SK-N-SH (cell line): ENCODE data around the gene TAF5. TPM values are rescaled to one million over a fixed set of nuclear protein-coding genes. Genes with fewer than 3 reads are reported as not detected.

Experiments
- CTCF ChIA-PET: fragments of 300-600, 350-600 bp; formaldehyde crosslinking; extraction: SDS; loops from one replicate; lab custom pipeline; 2021; lab: Yijun Ruan, JAX
- POLR2A ChIA-PET: fragments of 350-600 bp; sonication (Branson Sonifier 250); formaldehyde crosslinking; extraction: SDS; loops from one replicate; lab custom pipeline; 2020; ENCODE audit warnings: antibody characterized with exemption, inconsistent platforms; lab: Yijun Ruan, JAX
- DNase-seq: peaks from one replicate; pipeline ENCODE4 v3.0.0; 2012
- H2AFZ ChIP-seq: fragments of 200-600 bp; sonication (generic); 2 replicates; pipeline ENCODE4 v1.8.1; 2016; ENCODE audit warnings: antibody characterized with exemption, mild to moderate bottlenecking, low read depth
- H3F3A ChIP-seq: fragments of 200-600 bp; sonication (generic); replicated peaks from 2 replicates; pipeline ENCODE3; 2016; ENCODE audit warnings: antibody characterized with exemption, mild to moderate bottlenecking; ENCODE audit not compliant: insufficient read depth
- H3K27ac ChIP-seq, 2 experiments: fragments of 200-500 bp in 1 of 2; fragments of 200-600 bp in 1 of 2; sonication (Bioruptor generic) in 1 of 2; sonication (generic), shearing (Covaris generic) in 1 of 2; 2 replicates each; pipeline versions ENCODE4 v1.5.1 to v1.6.1; 2014 to 2016; ENCODE audit warnings: low read depth in 2 of 2, inconsistent platforms in 1 of 2, low read length in 1 of 2, mild to moderate bottlenecking in 1 of 2, mixed read lengths in 1 of 2
- H3K27me3 ChIP-seq: fragments of 200-600 bp; sonication (generic), shearing (Covaris generic); 2 replicates; pipeline ENCODE4 v1.6.1; 2016; ENCODE audit warnings: mixed run types; ENCODE audit not compliant: insufficient read depth
- H3K36me3 ChIP-seq, 2 experiments: fragments of 200-500 bp in 1 of 2; fragments of 200-600 bp in 1 of 2; sonication (Bioruptor generic) in 1 of 2; sonication (generic) in 1 of 2; replicated peaks in 1 of 2; 2 replicates each; pipeline versions ENCODE3 to v1.5.1; 2014 to 2016; ENCODE audit warnings: low read length in 1 of 2, mild to moderate bottlenecking in 1 of 2; ENCODE audit not compliant: insufficient read depth in 2 of 2, control insufficient read depth in 1 of 2
- H3K4me1 ChIP-seq, 2 experiments: fragments of 200-500 bp in 1 of 2; fragments of 200-600 bp in 1 of 2; sonication (Bioruptor generic) in 1 of 2; sonication (generic), shearing (Covaris generic) in 1 of 2; 2 replicates each; pipeline versions ENCODE4 v1.5.1 to v1.6.1; 2014 to 2016; ENCODE audit warnings: low read depth in 1 of 2, low read length in 1 of 2, mixed run types in 1 of 2; ENCODE audit not compliant: insufficient read depth in 2 of 2, control insufficient read depth in 1 of 2
- H3K4me2 ChIP-seq: fragments of 200-600 bp; sonication (generic), shearing (Covaris generic); 2 replicates; pipeline ENCODE4 v1.6.1; 2017; ENCODE audit warnings: mixed run types
- H3K4me3 ChIP-seq, 2 experiments: fragments of 200-500 bp in 1 of 2; fragments of 200-600 bp in 1 of 2; sonication (Bioruptor generic) in 1 of 2; sonication (generic), shearing (Covaris generic) in 1 of 2; 2 replicates each; pipeline versions ENCODE4 v1.5.1 to v1.8.1; 2014 to 2016; ENCODE audit warnings: low read depth in 2 of 2, inconsistent platforms in 1 of 2, low read length in 1 of 2, mild to moderate bottlenecking in 1 of 2, mixed read lengths in 1 of 2, moderate library complexity in 1 of 2
- H3K79me2 ChIP-seq: fragments of 200-600 bp; sonication (generic); 2 replicates; pipeline ENCODE4 v1.8.1; 2017; ENCODE audit warnings: mild to moderate bottlenecking; ENCODE audit not compliant: insufficient read depth
- H3K9ac ChIP-seq: fragments of 200-600 bp; sonication (generic); 2 replicates; pipeline ENCODE4 v1.6.1; 2017; ENCODE audit warnings: mixed run types
- H3K9me2 ChIP-seq: fragments of 200-600 bp; sonication (generic); 2 replicates; pipeline ENCODE4 v1.6.1; 2017; ENCODE audit warnings: mixed run types
- H3K9me3 ChIP-seq: fragments of 200-600 bp; sonication (generic); 2 replicates; pipeline ENCODE4 v1.6.1; 2017; ENCODE audit warnings: mixed run types, mild to moderate bottlenecking, moderate library complexity
- H4K20me1 ChIP-seq: fragments of 200-600 bp; sonication (generic); 2 replicates; pipeline ENCODE4 v1.6.1; 2017; ENCODE audit warnings: mild to moderate bottlenecking, mixed run types; ENCODE audit not compliant: insufficient read depth
- CHD2 ChIP-seq: fragments of 150-350 bp; IDR thresholded peaks from 2 replicates; pipeline ENCODE4 v1.6.1; 2018; ENCODE audit warnings: low read length; ENCODE audit not compliant: partially characterized antibody
- CTCF ChIP-seq: fragments of 200-600 bp; sonication (generic); IDR thresholded peaks from 2 replicates; pipeline ENCODE4 v1.6.1; 2017; ENCODE audit warnings: antibody characterized with exemption, mild to moderate bottlenecking, moderate library complexity
- EP300 ChIP-seq, 2 experiments: IDR thresholded peaks; 2 replicates each; pipeline versions ENCODE4 v1.4.0 to v1.6.1; 2012; ENCODE audit warnings: borderline replicate concordance in 1 of 2, low read depth in 1 of 2, low read length in 1 of 2
- FOSL2 ChIP-seq: IDR thresholded peaks from 2 replicates; pipeline ENCODE4 v1.4.0; 2012; ENCODE audit warnings: low read depth, mild to moderate bottlenecking, moderate library complexity, borderline replicate concordance
- GATA2 ChIP-seq: sonication (generic); formaldehyde crosslinking; IDR thresholded peaks from 2 replicates; pipeline ENCODE4 v1.5.0; 2020; ENCODE audit warnings: mild to moderate bottlenecking, missing genetic modification reagents
- JUND ChIP-seq: IDR thresholded peaks from 2 replicates; pipeline ENCODE4 v1.4.0; 2012
- MEF2A ChIP-seq: IDR thresholded peaks from 2 replicates; pipeline ENCODE4 v1.4.0; 2012; ENCODE audit warnings: low read depth, borderline replicate concordance
- MXI1 ChIP-seq: IDR thresholded peaks from 2 replicates; pipeline ENCODE4 v1.6.1; 2012; ENCODE audit warnings: mild to moderate bottlenecking, low read depth, low read length, improper control_type of control experiment
- NFIC ChIP-seq: IDR thresholded peaks from 2 replicates; pipeline ENCODE4 v1.4.0; 2012; ENCODE audit warnings: borderline replicate concordance
- NRF1 ChIP-seq: IDR thresholded peaks from 2 replicates; pipeline ENCODE4 v1.6.1; 2012; ENCODE audit warnings: low read depth, mild to moderate bottlenecking, low read length
- POLR2AphosphoS5 ChIP-seq: IDR thresholded peaks from 2 replicates; pipeline ENCODE4 v1.6.1; 2012; ENCODE audit warnings: low read depth, low read length
- RAD21 ChIP-seq: IDR thresholded peaks from 2 replicates; pipeline ENCODE4 v1.6.1; 2012; ENCODE audit warnings: mild to moderate bottlenecking, low read length
- RCOR1 ChIP-seq: fragments of 150-350 bp; IDR thresholded peaks from 2 replicates; pipeline ENCODE4 v1.6.1; 2017; ENCODE audit warnings: antibody characterized with exemption, low read length
- RFX5 ChIP-seq: IDR thresholded peaks from 2 replicates; pipeline ENCODE4 v1.6.1; 2012; ENCODE audit warnings: mild to moderate bottlenecking, improper control_type of control experiment, low read length
- SMC3 ChIP-seq: IDR thresholded peaks from 2 replicates; pipeline ENCODE4 v1.6.1; 2012; ENCODE audit warnings: low read depth, low read length, improper control_type of control experiment
- TCF12 ChIP-seq: IDR thresholded peaks from 2 replicates; pipeline ENCODE4 v1.4.0; 2012
- USF2 ChIP-seq: fragments of 150-350 bp; IDR thresholded peaks from 2 replicates; pipeline ENCODE4 v1.6.1; 2017; ENCODE audit warnings: antibody characterized with exemption, low read length, low read depth, borderline replicate concordance
- ZBTB33 ChIP-seq: IDR thresholded peaks from 2 replicates; pipeline ENCODE4 v1.4.0; 2012; ENCODE audit warnings: low read depth, borderline replicate concordance
- WGBS: methylation state at CpG from one replicate; pipeline ENCODE4 v1.1.6; 2017; ENCODE audit warnings: low lambda C conversion rate; 5-methylcytosine and 5-hydroxymethylcytosine counted together
- polyA plus RNA-seq, 3 experiments: library from polyadenylated mRNA; depleted of rRNA; stranded (reverse); fragments of >200 nt; gene quantifications; 2 replicates each; pipeline ENCODE4 v1.2.3, GENCODE V29; 2012

Gene TAF5
- polyA plus RNA-seq, 1 of the 3 experiments (the other 2 are of a cell fraction) = 1.3 TPM

GRCh38 chr10:103336370-103336769, 31.4 kb upstream of the TAF5 start:
- POLR2A ChIA-PET = no interaction called here
- no peak for DNase-seq

More at GRCh38 chr10:103336370-103336769, 31.4 kb upstream of the TAF5 start:
- Histone ChIP-seq H3K4me1 (no peaks in the 10 kb centered on the region), H4K20me1 (no peaks in the 10 kb centered on the region), H3K27me3 (no peaks in the 10 kb centered on the region), H2AFZ (no peak overlapping the region), H3K79me2 (peaks cover 13% of the 10 kb centered on the region; the same call in 1 of the 2 replicates), H3K9me2 (no peaks in the 10 kb centered on the region), H3K9ac (no peak overlapping the region), H3K36me3 (peaks cover 20 to 31% of the 10 kb centered on the region in 2 experiments), H3K27ac (no peak overlapping the region), H3K4me3 (no peak overlapping the region), H3K9me3 (no peaks in the 10 kb centered on the region), H3K4me2 (no peak overlapping the region), H3F3A (peaks cover 9% of the 10 kb centered on the region)
- 97% methylated on average over 4 of the region's 4 CpGs for WGBS
- TF ChIP-seq EP300 (IDR thresholded peaks at IDR 0.05; ENCODE audit: borderline replicate concordance in 1 of 2, low read depth in 1 of 2, low read length in 1 of 2) (no peak), USF2 (no peak), GATA2 (CRISPR knock-in tag) (no peak), JUND (no peak), MEF2A (no peak), RCOR1 (no peak), FOSL2 (no peak), CHD2 (no peak), TCF12 (no peak), NRF1 (no peak), SMC3 (no peak), NFIC (no peak), MXI1 (no peak), CTCF (no peak), ZBTB33 (no peak), RFX5 (no peak), POLR2AphosphoS5 (no peak), RAD21 (no peak)
- CTCF ChIA-PET = interaction anchor here (4.5 kb wide), 1 partner anchor 13 kb away, joined by 50 read pairs; no protein-coding TSS in a partner anchor
